Measurements from ENCODE around the gene UBL5.
A peak's percentile ranks its signal among the peaks of the same experiment; 100 is the strongest.

The UBL5 gene

GRCh38 chr19:9856609-9857008 lies 28.9 kb downstream of the UBL5 start:
- no peak for DNase-seq (ENCODE audit: low read depth)

DNA sequence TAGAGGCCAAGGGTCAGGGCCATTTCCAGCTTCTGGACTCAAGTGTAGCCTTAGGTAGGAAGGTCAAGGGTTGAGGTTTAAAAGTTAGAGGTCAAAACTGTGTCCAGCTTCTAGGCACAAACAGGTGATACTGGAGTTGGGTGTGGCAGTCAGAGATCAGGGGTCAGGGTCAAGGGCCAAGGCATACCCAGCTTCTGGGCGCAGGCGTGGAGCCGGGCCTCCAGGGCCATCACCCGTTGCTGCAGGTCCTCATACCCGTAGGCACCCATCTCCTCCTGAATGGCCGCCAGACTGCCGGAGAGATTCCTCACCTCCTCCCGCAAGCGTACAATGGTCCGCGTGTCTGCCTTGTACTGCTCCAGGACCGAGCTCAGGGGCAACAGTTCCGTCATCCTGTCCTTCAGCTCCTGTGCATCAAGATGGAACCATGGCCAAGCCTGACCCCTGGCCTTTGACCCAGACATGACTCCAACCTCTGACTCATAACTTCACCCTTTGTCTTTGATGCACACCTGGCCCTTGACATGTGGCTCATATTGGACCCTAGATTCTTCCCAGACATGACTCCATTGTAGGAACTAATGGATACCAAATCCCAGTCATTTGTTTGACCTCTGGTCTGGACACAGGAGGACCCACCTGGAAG lies 29.5 kb downstream of the UBL5 start:
- no peak for DNase-seq (ENCODE audit: low read depth)

DNA sequence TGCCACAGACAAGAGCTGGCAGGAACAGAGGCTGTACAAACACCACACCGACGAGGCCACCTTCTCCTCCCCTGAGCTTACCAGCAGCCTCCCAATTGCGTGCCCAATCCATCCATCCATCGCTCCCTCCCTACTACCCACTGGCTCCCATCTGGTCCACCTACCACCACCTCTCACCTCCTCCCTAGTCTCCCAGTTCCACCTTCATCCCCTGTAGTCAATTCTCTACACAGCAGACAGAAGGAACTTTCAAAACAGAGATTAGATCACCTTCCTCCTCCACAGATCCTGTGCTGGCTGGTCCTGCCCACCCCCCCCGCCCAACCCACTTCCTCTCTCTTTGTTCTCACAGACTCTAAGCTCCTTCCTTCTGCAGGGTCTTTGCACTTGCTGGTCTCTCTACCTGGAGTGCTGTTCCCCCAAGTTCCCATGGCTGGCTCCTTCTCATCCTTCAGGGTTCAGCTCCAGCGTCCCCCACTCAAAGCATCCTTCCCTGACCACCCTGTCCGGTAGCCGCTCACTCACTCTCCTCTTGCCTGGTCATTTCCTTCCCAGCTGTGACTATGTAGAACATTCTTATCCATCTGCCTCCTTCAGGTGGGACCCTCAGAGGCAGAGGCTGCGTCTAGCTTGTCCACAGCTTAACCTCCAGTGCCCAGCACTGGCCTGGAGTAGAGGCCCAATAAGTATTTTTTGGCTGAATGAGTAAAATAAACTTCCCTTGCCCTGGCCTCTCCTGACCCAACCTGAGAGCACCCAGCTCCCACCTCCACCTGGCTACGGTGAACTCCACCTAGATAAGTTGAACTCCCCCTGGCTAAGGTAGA lies 30.4 kb downstream of the UBL5 start:
- DNase-seq (ENCODE audit: low read depth) = no peak

GRCh38 chr19:9858766-9859165 lies 31.0 kb downstream of the UBL5 start:
- no peak for DNase-seq (ENCODE audit: low read depth)

- no peak for DNase-seq (ENCODE audit: low read depth)
Observed at GRCh38 chr19:9860407-9860806, 32.7 kb downstream of the UBL5 start.

GRCh38 chr19:9861503-9861902 lies 33.8 kb downstream of the UBL5 start:
- DNase-seq (ENCODE audit: low read depth) = no peak

DNA sequence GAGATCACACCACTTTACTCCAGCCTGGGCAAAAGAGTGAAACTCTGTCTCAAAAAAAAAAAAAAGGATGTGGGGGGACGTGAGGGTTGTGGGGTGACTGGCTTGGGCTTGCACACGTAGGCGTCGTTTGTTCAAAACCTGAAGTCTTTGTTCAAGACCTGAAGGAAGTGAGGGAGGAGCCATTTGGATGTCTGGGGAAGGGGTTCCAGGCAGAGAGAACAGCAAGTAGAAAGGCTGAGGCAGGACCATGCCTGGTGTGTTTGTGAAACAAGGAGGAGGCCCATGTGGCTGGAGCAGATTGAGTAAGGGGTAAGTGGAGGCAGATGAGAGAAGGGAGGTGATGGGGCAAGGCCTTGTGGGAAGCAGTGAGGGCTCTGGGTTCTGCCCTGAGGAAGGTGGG lies 35.2 kb downstream of the UBL5 start:
- DNase-seq (ENCODE audit: low read depth) = no peak

DNA sequence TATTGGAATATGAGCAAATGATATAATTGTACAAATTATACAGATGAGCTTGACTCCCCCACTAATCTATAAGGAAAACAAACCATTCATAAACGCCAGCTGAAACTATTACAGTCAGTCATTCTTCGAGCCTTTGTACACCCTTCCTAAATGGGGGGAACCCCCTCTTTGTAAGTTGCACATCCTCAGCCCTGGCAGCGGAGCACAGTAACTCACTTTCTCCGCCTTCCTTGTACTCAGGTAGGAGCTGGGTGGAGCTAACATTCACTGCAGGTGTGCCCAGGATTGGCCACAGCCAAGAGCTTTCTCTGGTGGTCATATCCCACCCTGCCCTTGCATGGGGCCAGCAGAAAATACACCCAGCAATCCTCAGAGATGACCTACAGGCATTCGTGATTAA lies 36.0 kb downstream of the UBL5 start:
- DNase-seq (ENCODE audit: low read depth) = no peak

GRCh38 chr19:9865732-9866501 lies 38.2 kb downstream of the UBL5 start:
- no peak for DNase-seq (ENCODE audit: low read depth)

- no peak for DNase-seq (ENCODE audit: low read depth)
Observed at GRCh38 chr19:9868983-9869617, 41.4 kb downstream of the UBL5 start.

DNA sequence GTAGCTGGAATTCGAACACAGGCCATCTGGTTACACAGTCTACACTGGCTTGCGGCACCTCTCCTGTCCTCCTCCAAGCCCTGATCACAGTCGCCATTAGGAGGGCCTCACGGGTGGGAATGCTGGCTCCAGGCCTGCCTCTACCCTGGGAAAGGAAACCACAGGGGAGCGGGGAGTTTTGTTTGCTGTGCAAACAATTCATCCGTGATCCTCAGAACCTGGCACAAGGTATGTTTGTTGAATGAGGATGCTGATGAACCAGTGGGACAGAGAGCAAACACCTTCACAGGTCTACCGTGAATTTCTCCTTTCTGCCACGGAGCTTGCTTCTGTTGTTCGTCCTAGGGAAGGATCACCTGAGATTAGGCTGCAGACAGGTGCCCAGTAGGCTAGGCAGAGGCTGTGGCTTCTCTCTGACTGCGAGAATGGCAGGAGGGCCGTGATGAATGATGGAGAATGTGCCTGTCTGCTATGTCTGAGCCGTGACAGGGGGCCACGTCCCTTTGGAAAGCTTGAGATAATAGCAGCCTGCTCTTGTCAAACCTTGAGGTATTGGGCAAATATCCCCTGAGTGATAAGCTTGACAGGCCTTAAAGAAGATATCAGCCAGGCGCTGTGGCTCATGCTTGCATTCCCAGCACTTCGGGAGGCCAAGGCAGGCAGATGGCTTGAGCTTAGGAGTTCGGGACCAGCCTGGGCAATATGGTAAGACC lies 44.1 kb downstream of the UBL5 start:
- no peak for DNase-seq (ENCODE audit: low read depth)

DNA sequence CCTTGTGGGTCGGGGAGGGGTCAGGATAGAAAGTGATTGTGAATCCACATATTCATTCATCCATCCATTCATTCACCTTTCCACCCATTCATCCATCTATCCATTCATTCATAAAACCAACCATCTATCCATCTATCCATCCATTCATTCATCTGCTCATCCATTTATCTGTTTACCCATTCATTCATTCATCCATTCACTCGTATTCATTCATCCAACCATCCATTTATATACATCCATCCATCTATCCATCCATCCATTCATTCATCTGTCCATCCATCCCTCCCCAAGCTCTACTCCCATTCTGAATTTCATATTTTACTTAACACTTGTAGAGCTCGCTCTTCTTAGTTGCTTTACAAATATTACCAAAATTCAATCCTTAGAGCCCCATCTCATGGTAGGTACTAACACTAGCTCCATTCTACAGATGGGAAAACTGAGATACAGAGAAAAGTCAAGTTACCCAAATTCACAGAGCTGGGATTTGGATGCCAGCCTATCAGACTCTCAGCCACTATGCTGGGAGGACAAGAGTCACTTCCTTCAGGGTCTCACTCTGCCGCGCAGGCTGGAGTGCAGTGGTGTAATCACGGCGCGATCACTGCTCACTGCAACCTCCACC lies 45.0 kb downstream of the UBL5 start:
- no peak for DNase-seq (ENCODE audit: low read depth)

- no peak for DNase-seq (ENCODE audit: low read depth)
Observed at GRCh38 chr19:9875031-9875627, 47.4 kb downstream of the UBL5 start.

DNA sequence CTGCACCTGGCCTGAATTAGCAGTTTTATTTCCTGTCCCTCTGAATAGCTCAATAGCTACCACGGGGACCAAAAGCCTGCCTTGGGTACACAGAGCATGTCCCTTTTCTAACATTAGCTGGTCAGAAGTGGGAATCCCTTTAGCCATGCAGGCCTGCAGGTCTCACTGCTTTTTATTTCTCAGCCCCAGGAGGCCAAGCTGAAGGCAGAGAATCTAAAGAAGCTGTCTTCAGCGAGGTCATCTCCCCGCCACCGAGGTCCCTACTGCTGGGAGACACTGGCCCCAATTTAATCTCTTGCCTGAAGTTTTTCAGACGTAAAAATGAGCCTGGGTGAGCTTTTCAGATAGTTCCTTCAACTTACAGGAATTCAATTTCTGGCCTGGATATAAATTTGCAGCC lies 48.1 kb downstream of the UBL5 start:
- DNase-seq (ENCODE audit: low read depth) = no peak

- DNase-seq (ENCODE audit: low read depth) = peak; percentile 85
Observed at GRCh38 chr19:9877780-9878510, 50.2 kb downstream of the UBL5 start.

DNA sequence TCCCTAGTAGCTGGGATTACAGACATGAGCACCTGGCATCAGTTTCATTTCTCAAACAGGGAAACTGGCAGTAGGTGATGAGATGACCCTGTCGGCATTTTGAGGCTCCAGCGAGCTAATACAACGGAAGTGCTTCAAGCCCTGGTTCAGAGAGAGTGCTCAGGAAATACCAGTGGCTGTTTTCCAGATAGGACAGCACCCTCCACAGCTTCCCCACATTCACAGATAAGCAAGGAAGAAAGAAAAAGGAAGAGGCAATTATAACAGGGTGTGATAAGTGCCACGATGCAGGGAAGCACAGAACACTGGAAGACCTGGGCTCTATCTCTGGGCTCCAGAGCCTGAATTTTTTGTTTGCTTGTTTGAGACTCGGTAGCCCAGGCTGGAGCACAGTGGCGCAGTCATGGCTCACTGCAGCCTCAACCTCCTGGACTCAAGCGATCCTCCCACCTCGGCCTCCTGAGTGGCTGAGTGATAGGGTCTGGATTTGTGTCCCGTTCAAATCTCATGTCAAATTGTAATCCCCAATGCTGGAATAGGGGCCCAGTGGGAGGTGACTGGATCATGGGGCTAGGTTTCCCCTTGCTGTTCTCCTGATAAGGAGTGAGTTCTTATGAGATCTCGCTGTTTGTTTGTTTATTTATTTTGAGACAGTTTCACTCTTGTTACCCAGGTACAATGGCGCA lies 50.9 kb downstream of the UBL5 start:
- peak; percentile 58 for DNase-seq (ENCODE audit: low read depth)
